GM12878 (cell line): Measurements from ENCODE around the gene AHNAK. TPM values are rescaled to one million over a fixed set of nuclear protein-coding genes. Genes with fewer than 3 reads are reported as not detected.

ENCODE experiments used
- ATAC-seq: fragments of 200-7000 bp; cut with Tn5 transposase; 3 replicates; pipeline ENCODE4 v1.9.1; 2020; ENCODE audit warnings: mild to moderate bottlenecking, moderate library complexity
- BruUV-seq: library from RNA; stranded (reverse); fragments of 400-500 nt; replicated peaks from 2 replicates; lab custom pipeline; 2021; lab: Mats Ljungman, UMichigan
- CTCF ChIA-PET: fragments of 300-600 bp; sonication (Branson Sonifier 250); formaldehyde crosslinking; extraction: SDS; loops from one replicate; lab custom pipeline; 2021; ENCODE audit warnings: inconsistent platforms; lab: Yijun Ruan, JAX
- POLR2A ChIA-PET: fragments of 350-600 bp; formaldehyde crosslinking; extraction: SDS; loops from one replicate; lab custom pipeline; 2021; ENCODE audit warnings: inconsistent platforms; lab: Charles Lee
- RAD21 ChIA-PET: fragments of 300-600 bp; sonication (Branson Sonifier 250); formaldehyde crosslinking; loops from one replicate; lab custom pipeline; 2023; ENCODE audit warnings: antibody characterized with exemption; ENCODE audit not compliant: unreplicated experiment; lab: Charles Lee
- SMC1A ChIA-PET: fragments of 300-600 bp; sonication (Branson Sonifier 250); formaldehyde crosslinking; loops from one replicate; lab custom pipeline; 2023; ENCODE audit not compliant: unreplicated experiment, uncharacterized antibody; lab: Charles Lee
- DNase-seq: peaks from one replicate; pipeline ENCODE4 v3.0.0-alpha.2; 2011; ENCODE audit warnings: low read depth, low spot score
- FAIRE-seq: peaks from 3 replicates; lab custom pipeline; 2011; peaks lifted over from hg19 to GRCh38; lab: Jason Lieb, UNC
- H2AFZ ChIP-seq: 2 replicates; pipeline ENCODE4 v1.6.0; 2011; ENCODE audit warnings: low read depth, low read length, control low read depth; ENCODE audit not compliant: control insufficient read depth
- H3K27ac ChIP-seq: 2 replicates; pipeline ENCODE4 v1.5.1; 2011; ENCODE audit warnings: control low read depth; ENCODE audit not compliant: control insufficient read depth, insufficient read depth
- H3K27me3 ChIP-seq, 2 experiments: replicated peaks in 1 of 2; 2 replicates each; pipeline versions ENCODE4 v1.6.0 to v1.6.1; 2011; ENCODE audit warnings: low read length in 1 of 2; ENCODE audit not compliant: control insufficient read depth in 2 of 2, insufficient read depth in 2 of 2
- H3K36me3 ChIP-seq, 2 experiments: 2 replicates each; pipeline ENCODE4 v1.5.1; 2011; ENCODE audit warnings: low read length in 1 of 2; ENCODE audit not compliant: control insufficient read depth in 2 of 2, insufficient read depth in 2 of 2
- H3K4me1 ChIP-seq: 2 replicates; pipeline ENCODE4 v1.6.1; 2011; ENCODE audit warnings: mild to moderate bottlenecking, low read length, moderate library complexity, mixed read lengths; ENCODE audit not compliant: control insufficient read depth, insufficient read depth
- H3K4me2 ChIP-seq: 2 replicates; pipeline ENCODE4 v1.6.0; 2011; ENCODE audit warnings: control low read depth; ENCODE audit not compliant: control insufficient read depth, insufficient read depth
- H3K4me3 ChIP-seq: fragments of 200-600 bp; sonication (generic); 2 replicates; pipeline ENCODE4 v1.5.1; 2016
- H3K79me2 ChIP-seq: 2 replicates; pipeline ENCODE4 v1.6.0; 2011; ENCODE audit warnings: low read length; ENCODE audit not compliant: control insufficient read depth, insufficient read depth
- H3K9ac ChIP-seq: 2 replicates; pipeline ENCODE4 v1.8.0; 2011; ENCODE audit warnings: low read length, control low read depth, mixed read lengths; ENCODE audit not compliant: control insufficient read depth, insufficient read depth
- H3K9me3 ChIP-seq: replicated peaks from 3 replicates; pipeline ENCODE4 v1.5.1; 2011; ENCODE audit warnings: mild to moderate bottlenecking, low read length; ENCODE audit not compliant: control insufficient read depth, insufficient read depth
- H4K20me1 ChIP-seq: 2 replicates; pipeline ENCODE4 v1.6.0; 2011; ENCODE audit not compliant: control insufficient read depth, insufficient read depth
- POLR2A ChIP-seq: IDR thresholded peaks from 2 replicates; pipeline ENCODE4 v1.6.1; 2011; ENCODE audit warnings: low read depth, mild to moderate bottlenecking, low read length
- ZNF384 ChIP-seq: IDR thresholded peaks from 2 replicates; pipeline ENCODE4 v1.6.1; 2012; ENCODE audit warnings: low read depth, mild to moderate bottlenecking, low read length, improper control_type of control experiment, borderline replicate concordance
- WGBS: methylation state at CpG from one replicate; pipeline ENCODE4 v1.1.6; 2016; ENCODE audit warnings: low lambda C conversion rate; ENCODE audit not compliant: insufficient replicate concordance, insufficient coverage; ENCODE audit errors: missing lambda C conversion rate; 5-methylcytosine and 5-hydroxymethylcytosine counted together
- in situ Hi-C: fragments of 300-500 bp; cut with MboI; formaldehyde crosslinking; loops from 9 replicates; pipeline ENCODE4 v1.14.3; 2018; ENCODE audit warnings: mixed read lengths
- intact Hi-C: fragments of 100-400 bp; cut with micrococcal nuclease; formaldehyde crosslinking; loops from one replicate; pipeline ENCODE4 v1.14.2; 2022; ENCODE audit not compliant: unreplicated experiment
- polyA plus RNA-seq, 11 experiments: library from polyadenylated mRNA; depleted of rRNA in 4 of 11; unstranded in 6 of 11; stranded (reverse) in 5 of 11; fragments of >200 nt; fragmentation: Nextera tagmentation in 4 of 11; fragmentation: Illumina TruSeq in 1 of 11; extraction: Ambion mirVana in 4 of 11; extraction: Trizol in 1 of 11; gene quantifications; 1 replicate in 1 of 11; 2 replicates in 10 of 11; pipeline versions ENCODE4 v1.2.1 to v1.2.3, GENCODE V29; 2011 to 2016; ENCODE audit warnings: inconsistent platforms in 2 of 11, missing spikeins in 2 of 11, low read depth in 1 of 11
- total RNA-seq, 4 experiments: library from RNA; depleted of rRNA in 3 of 4; stranded (reverse); fragments of >200 nt in 3 of 4; fragmentation: Illumina TruSeq in 1 of 4; extraction: Trizol in 1 of 4; gene quantifications; 2 replicates each; pipeline versions ENCODE4 v1.2.1 to v1.2.3, GENCODE V29; 2013 to 2021
- TF ChIP-seq, protein P1 (sequence below): fragments of 450-650 bp; IDR thresholded peaks from 2 replicates; pipeline ENCODE4 v1.6.1; 2016; ENCODE audit warnings: mild to moderate bottlenecking, moderate library complexity, borderline replicate concordance

Gene AHNAK
- total and polyA plus RNA-seq, 10 of the 15 experiments (the other 5 are each of a cell fraction or from before 2014, with no cell fraction given), result 0.76 to 90.3 (median 19.4) TPM

DNA sequence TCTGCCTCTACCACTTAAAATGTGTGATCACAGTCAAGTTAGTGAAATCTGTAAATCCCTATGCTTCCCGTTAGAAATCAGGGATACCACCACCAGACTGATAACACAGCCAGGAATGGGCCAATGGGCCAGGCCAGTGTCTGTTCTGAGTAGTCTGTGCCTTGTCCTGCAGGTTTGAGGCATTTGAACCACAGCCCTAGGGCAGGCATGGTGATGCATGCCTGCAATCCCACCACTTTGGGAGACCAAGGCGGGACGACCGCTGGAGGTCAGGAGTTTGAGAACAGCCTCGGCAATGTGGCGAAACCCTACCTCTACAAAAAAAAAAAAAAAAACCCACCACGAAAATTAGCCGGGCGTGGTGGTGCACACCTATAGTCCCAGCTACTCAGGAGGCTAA is 12.1 kb upstream of the AHNAK start:
- RAD21 ChIA-PET, result interaction anchor here (0.6 to 13.9 kb wide), 14 partner anchors 7 to 164 kb away, joined by 3 to 313 read pairs (median 10); partner anchors contain the start of genes AHNAK, C11orf98, CSKMT and EEF1G
- POLR2A ChIA-PET, result interaction anchor here (0.7 to 11.4 kb wide), 7 partner anchors 12 to 134 kb away, joined by 3 to 188 read pairs (median 6); partner anchors contain the start of genes AHNAK, B3GAT3, CSKMT and EEF1G
- Histone ChIP-seq H2AFZ (no peak overlapping the region), H3K4me2 (peak overlapping the region; percentile 26; the same call in 1 of the 2 replicates), H3K79me2 (no peaks in the 10 kb centered on the region; the same call in none of the 2 replicates), H3K27ac (peak overlapping the region; percentile 99)
- TF ChIP-seq POLR2A, result peak; percentile 50
- TF ChIP-seq ZNF384, result 0 out of 2 replicates have a peak, but pooled peaks have one; percentile 32
- TF ChIP-seq, protein P1, sequence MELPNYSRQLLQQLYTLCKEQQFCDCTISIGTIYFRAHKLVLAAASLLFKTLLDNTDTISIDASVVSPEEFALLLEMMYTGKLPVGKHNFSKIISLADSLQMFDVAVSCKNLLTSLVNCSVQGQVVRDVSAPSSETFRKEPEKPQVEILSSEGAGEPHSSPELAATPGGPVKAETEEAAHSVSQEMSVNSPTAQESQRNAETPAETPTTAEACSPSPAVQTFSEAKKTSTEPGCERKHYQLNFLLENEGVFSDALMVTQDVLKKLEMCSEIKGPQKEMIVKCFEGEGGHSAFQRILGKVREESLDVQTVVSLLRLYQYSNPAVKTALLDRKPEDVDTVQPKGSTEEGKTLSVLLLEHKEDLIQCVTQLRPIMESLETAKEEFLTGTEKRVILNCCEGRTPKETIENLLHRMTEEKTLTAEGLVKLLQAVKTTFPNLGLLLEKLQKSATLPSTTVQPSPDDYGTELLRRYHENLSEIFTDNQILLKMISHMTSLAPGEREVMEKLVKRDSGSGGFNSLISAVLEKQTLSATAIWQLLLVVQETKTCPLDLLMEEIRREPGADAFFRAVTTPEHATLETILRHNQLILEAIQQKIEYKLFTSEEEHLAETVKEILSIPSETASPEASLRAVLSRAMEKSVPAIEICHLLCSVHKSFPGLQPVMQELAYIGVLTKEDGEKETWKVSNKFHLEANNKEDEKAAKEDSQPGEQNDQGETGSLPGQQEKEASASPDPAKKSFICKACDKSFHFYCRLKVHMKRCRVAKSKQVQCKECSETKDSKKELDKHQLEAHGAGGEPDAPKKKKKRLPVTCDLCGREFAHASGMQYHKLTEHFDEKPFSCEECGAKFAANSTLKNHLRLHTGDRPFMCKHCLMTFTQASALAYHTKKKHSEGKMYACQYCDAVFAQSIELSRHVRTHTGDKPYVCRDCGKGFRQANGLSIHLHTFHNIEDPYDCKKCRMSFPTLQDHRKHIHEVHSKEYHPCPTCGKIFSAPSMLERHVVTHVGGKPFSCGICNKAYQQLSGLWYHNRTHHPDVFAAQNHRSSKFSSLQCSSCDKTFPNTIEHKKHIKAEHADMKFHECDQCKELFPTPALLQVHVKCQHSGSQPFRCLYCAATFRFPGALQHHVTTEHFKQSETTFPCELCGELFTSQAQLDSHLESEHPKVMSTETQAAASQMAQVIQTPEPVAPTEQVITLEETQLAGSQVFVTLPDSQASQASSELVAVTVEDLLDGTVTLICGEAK, result no peak
- TF ChIP-seq, all 136 proteins: peak for 2
- Histone ChIP-seq H3K36me3 (peaks cover 13 to 22% of the 10 kb centered on the region in 2 experiments; a peak in 3 of 4 replicates), H3K9ac (no peak overlapping the region), H4K20me1 (no peaks in the 10 kb centered on the region), H3K27me3 (no peaks in the 10 kb centered on the region), H3K4me3 (no peak overlapping the region), H3K4me1 (peaks cover 66% of the 10 kb centered on the region), H3K9me3 (no peaks in the 10 kb centered on the region)
- no peak for FAIRE-seq
- CTCF ChIA-PET, result interaction anchor here (0.7 to 7.5 kb wide), 17 partner anchors 8 to 219 kb away, joined by 3 to 246 read pairs (median 7); partner anchors contain the start of genes AHNAK and TUT1
- SMC1A ChIA-PET, result interaction anchor here (0.8 to 11.4 kb wide), 15 partner anchors 8 to 214 kb away, joined by 3 to 212 read pairs (median 6); partner anchors contain the start of gene EEF1G
- no TSS peak for BruUV-seq
- intact Hi-C loops (no loop called here), in situ Hi-C loops (loop anchor here (10.0 kb wide), 1 partner anchor 134 kb away; no protein-coding TSS in a partner anchor)
- ATAC-seq, result no peak
- WGBS, result 76% methylated on average over 5 of the region's 9 CpGs
- no peak for DNase-seq
